Breast epithelium (tissue), 4 donors: ENCODE measurements around the gene RPL29. TPM values are rescaled to one million over a fixed set of nuclear protein-coding genes. Genes with fewer than 3 reads are reported as not detected.

Source experiments
- DNase-seq, 2 donors: peaks; one replicate each; pipeline ENCODE4 v3.0.0-alpha.2; 2019; ENCODE audit warnings: low spot score in 2 of 2
- H3K27ac ChIP-seq, 2 donors: fragments of 200-600 bp; sonication (generic) in 1 of 2; one replicate each; pipeline ENCODE4 v1.5.1; 2016 to 2019; ENCODE audit warnings: mild to moderate bottlenecking in 1 of 2
- H3K27me3 ChIP-seq, 2 donors: fragments of 200-600 bp; sonication (generic) in 1 of 2; one replicate each; pipeline versions ENCODE4 v1.5.1 to v1.6.0; 2017 to 2019; ENCODE audit warnings: control low read depth in 1 of 2, mild to moderate bottlenecking in 1 of 2
- H3K36me3 ChIP-seq: fragments of 200-600 bp; one replicate; pipeline ENCODE4 v1.5.1; 2019
- H3K4me1 ChIP-seq, 2 donors: fragments of 200-600 bp; sonication (generic); one replicate each; pipeline ENCODE4 v1.5.1; 2016 to 2019; ENCODE audit warnings: control low read depth in 1 of 2
- H3K4me3 ChIP-seq, 3 donors: fragments of 200-600 bp; sonication (generic); 1 replicate in 2 of 3; 2 replicates in 1 of 3; pipeline ENCODE4 v1.5.1; 2016 to 2019; ENCODE audit warnings: mild to moderate bottlenecking in 3 of 3, moderate library complexity in 2 of 3
- H3K9me3 ChIP-seq, 2 donors: fragments of 200-600 bp; sonication (generic) in 1 of 2; one replicate each; pipeline ENCODE4 v1.5.1; 2016 to 2019; ENCODE audit warnings: control low read depth in 1 of 2
- POLR2A ChIP-seq: fragments of 450-650 bp; IDR thresholded peaks from one replicate; pipeline ENCODE4 v1.6.1; 2016; ENCODE audit warnings: antibody characterized with exemption, mild to moderate bottlenecking, moderate library complexity
- POLR2AphosphoS5 ChIP-seq, 3 donors: sonication (generic); formaldehyde crosslinking; IDR thresholded peaks; one replicate each; pipeline ENCODE4 v1.6.1; 2017; ENCODE audit warnings: antibody characterized with exemption in 3 of 3
- intact Hi-C: fragments of 100-400 bp; cut with DNase I; formaldehyde crosslinking; loops from one replicate; pipeline ENCODE4 v1.15.1; 2023; ENCODE audit warnings: low total_unique reads
- total RNA-seq, 3 donors: library from RNA; depleted of rRNA; stranded (reverse); fragments of >200 nt; gene quantifications; one replicate each; pipeline ENCODE4 v1.1.0, GENCODE V29; 2016
- TF ChIP-seq, protein P1 (sequence below), 3 donors: fragments of 450-650 bp; IDR thresholded peaks; one replicate each; pipeline ENCODE4 v1.5.1; 2016 to 2017; ENCODE audit warnings: antibody characterized with exemption in 3 of 3, mild to moderate bottlenecking in 3 of 3, moderate library complexity in 3 of 3

RPL29 gene
- total RNA-seq, 3 donors from 2014 or later, result 1,890 to 2,530 (median 2,229) TPM

DNA sequence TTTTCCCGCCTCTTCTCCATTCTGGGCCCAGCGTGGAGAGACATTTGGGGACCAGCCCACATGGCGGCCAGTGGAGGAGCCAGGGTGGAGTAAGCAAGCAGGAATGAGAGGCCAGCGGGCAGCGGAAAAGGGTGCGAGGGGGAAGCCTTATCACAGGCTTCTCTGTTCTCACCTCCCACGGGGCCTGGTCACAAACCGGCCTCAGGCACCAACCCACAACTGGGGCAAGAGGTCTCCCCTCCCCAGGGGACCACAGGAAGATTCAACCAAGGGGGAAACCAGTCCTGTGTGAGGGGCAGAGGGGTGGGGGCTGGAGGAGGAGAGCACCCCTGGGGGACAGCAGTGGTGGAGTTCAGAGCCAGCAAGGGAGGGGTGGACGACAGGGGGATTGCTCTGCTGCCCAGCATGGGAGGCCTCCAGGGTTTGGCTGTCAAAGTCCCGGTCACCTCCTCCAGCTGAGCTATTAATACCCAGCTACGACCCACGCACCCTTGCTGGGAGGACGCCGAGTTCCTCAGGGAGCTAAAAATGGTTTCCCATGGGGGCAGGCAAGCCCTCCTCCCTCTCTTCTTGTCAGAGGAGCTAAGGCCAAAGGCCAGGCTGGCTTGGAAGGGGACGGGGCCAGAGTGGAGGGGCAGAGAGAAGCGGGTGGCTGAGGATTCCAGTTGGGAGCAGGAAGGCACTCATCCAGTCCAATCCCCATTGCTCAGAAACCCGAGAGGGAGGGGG lies 23.8 kb upstream of the RPL29 start:
- peak overlapping the region; percentile 7 to 69 for H3K27ac ChIP-seq
- no peaks in the 10 kb centered on the region for H3K36me3 ChIP-seq
- no peaks in the 10 kb centered on the region for H3K27me3 ChIP-seq
- H3K4me3 ChIP-seq, result no peak overlapping the region
- TF ChIP-seq POLR2AphosphoS5 (IDR thresholded peaks at IDR 0.05) (peak in 1 of 3 donors; percentile 16), POLR2A (no peak)
- TF ChIP-seq, protein P1, sequence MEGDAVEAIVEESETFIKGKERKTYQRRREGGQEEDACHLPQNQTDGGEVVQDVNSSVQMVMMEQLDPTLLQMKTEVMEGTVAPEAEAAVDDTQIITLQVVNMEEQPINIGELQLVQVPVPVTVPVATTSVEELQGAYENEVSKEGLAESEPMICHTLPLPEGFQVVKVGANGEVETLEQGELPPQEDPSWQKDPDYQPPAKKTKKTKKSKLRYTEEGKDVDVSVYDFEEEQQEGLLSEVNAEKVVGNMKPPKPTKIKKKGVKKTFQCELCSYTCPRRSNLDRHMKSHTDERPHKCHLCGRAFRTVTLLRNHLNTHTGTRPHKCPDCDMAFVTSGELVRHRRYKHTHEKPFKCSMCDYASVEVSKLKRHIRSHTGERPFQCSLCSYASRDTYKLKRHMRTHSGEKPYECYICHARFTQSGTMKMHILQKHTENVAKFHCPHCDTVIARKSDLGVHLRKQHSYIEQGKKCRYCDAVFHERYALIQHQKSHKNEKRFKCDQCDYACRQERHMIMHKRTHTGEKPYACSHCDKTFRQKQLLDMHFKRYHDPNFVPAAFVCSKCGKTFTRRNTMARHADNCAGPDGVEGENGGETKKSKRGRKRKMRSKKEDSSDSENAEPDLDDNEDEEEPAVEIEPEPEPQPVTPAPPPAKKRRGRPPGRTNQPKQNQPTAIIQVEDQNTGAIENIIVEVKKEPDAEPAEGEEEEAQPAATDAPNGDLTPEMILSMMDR (IDR thresholded peaks at IDR 0.05), result no peak
- no peak for DNase-seq
- no peaks in the 10 kb centered on the region for H3K4me1 ChIP-seq
- intact Hi-C loops, result no loop called here
- H3K9me3 ChIP-seq, result no peaks in the 10 kb centered on the region

DNA sequence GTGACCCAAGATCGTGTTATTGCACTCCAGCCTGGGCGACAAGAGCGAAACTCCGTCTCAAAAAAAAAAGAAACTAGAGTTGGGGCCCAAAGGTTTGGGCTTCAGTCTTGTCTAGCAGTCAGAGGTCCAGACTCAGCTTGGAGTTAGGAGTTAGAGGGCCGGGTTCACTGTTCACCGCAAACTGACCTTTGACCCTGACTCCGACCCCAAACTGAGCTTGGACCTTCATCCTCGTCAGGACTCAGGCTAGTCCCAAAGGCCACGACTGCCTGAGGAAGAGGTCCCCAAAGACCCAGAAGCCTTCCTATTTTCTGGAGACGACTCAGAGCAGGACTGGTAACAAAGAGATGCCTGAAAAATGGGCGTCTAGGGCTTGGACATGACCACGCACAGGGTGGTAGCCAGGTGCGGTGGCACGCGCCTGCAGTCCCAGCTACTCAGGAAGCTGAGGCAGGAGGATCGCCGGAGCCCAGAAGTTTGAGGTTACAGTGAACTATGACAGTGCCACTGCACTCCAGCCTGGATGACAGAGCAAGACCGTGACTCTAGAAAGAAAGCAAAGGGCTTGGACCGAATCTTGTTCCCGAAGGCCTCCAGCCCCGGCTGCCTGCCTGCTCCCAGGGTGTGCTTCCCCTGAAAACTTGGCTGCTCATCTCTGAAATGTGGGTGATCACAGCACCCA lies 22.8 kb upstream of the RPL29 start:
- H3K4me3 ChIP-seq, result no peak overlapping the region
- no peak for DNase-seq
- H3K27me3 ChIP-seq, result no peaks in the 10 kb centered on the region
- intact Hi-C loops, result no loop called here
- H3K27ac ChIP-seq, result peak overlapping the region in 1 of 2 donors; percentile 69
- no peaks in the 10 kb centered on the region for H3K36me3 ChIP-seq
- H3K4me1 ChIP-seq, result no peaks in the 10 kb centered on the region
- TF ChIP-seq, protein P1 (IDR thresholded peaks at IDR 0.05), result no peak
- TF ChIP-seq POLR2A (no peak), POLR2AphosphoS5 (IDR thresholded peaks at IDR 0.05) (no peak)
- no peaks in the 10 kb centered on the region for H3K9me3 ChIP-seq

DNA sequence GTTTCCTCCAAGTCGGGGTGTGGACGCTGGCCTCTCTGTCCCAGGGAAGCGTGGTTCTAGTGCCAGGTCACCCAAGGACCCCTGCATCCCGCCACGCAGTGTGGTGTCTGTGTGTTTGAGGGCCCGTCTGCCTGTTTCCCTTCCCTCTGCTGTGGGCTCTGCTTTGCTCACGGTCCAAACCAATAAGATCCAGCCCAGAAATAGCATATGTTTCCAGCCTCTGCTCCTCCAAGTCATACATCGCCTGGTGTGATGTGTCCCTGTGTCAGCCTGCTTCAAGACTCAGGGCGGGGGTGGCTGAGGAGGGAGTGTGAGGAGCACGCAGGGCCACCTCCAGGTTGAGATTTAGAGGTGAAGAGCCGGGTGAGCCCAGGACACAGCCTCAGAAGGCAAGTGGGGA lies 21.9 kb upstream of the RPL29 start:
- Histone ChIP-seq H3K27me3 (no peaks in the 10 kb centered on the region), H3K36me3 (no peaks in the 10 kb centered on the region), H3K4me1 (no peaks in the 10 kb centered on the region), H3K9me3 (no peaks in the 10 kb centered on the region), H3K4me3 (no peak overlapping the region), H3K27ac (peak overlapping the region in 1 of 2 donors; percentile 13)
- TF ChIP-seq, protein P1 (IDR thresholded peaks at IDR 0.05), result no peak
- TF ChIP-seq POLR2A, result no peak
- no peak for TF ChIP-seq POLR2AphosphoS5 (IDR thresholded peaks at IDR 0.05)
- no peak for DNase-seq
- intact Hi-C loops, result no loop called here

DNA sequence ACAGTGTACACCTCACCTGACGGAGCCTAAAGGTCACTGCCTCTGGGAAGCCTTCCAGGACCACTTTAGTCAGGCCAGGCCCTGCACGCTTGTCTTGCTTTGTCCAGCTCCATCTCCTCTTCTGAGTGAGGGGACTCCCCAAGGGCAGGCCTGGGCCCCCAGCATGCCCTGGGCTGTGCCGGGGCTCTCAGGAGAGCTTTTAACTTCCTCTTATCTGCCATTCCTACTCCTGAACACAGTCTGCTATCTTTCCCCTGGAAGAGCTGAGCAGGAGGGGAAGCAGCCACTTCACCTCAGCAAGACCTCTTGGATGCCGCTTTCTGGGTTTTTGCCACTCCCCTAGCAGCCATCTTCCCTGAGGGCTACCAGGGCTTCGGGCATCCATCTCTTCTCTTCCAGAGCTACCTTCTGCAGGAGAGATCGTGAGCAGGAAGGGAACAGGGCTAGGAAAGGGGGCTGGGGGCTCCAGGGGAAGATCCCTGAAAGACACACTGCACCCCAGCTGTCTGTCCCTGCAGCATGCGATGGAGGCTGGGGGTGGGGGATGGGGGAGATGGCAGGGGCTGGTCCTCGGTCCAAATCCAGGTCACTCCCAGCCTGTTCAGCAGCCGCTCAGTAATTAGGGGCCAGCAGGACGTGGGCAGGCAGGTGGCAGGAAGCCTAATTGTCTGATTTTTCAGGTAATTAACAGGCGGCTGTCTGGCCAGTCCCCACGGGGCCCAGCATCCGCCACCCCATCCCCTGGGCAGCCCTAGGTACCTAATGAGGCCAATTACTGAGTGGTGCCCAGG lies 19.9 kb upstream of the RPL29 start:
- TF ChIP-seq POLR2AphosphoS5 (IDR thresholded peaks at IDR 0.05), result no peak
- TF ChIP-seq, protein P1 (IDR thresholded peaks at IDR 0.05), result no peak
- no peak for TF ChIP-seq POLR2A
- Histone ChIP-seq H3K4me3 (no peak overlapping the region), H3K9me3 (no peaks in the 10 kb centered on the region), H3K4me1 (no peaks in the 10 kb centered on the region), H3K36me3 (no peaks in the 10 kb centered on the region), H3K27me3 (no peaks in the 10 kb centered on the region), H3K27ac (no peak overlapping the region)
- intact Hi-C loops, result no loop called here
- DNase-seq, result no peak

DNA sequence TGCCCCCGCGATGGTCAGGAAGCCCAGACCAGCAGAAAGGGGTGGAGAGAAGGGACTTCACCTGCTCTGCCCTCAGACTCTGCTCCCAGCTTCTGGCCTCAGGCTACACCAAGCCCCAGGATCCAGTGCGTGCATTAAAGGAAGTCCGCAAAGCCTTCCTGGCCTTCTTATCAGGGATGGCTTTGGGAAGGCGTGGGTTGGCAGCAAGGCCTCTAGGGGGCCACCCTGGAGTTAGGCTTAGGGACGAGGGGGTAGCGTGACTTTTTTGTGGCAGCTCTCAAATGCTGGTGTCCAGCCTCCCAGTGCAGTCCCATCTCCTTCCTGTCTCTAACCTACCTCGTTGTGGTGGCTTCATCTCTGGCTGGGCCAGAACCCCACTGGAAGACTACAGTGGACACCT lies 18.9 kb upstream of the RPL29 start:
- no peaks in the 10 kb centered on the region for H3K36me3 ChIP-seq
- H3K4me1 ChIP-seq, result no peaks in the 10 kb centered on the region
- no peak overlapping the region for H3K4me3 ChIP-seq
- no peaks in the 10 kb centered on the region for H3K27me3 ChIP-seq
- intact Hi-C loops, result no loop called here
- no peak for DNase-seq
- TF ChIP-seq POLR2AphosphoS5 (IDR thresholded peaks at IDR 0.05) (no peak), POLR2A (no peak)
- TF ChIP-seq, protein P1 (IDR thresholded peaks at IDR 0.05), result no peak
- no peaks in the 10 kb centered on the region for H3K9me3 ChIP-seq
- H3K27ac ChIP-seq, result no peak overlapping the region
